Stimulated activated CD4-positive, alpha-beta T cell treated with anti-CD3 and anti-CD28 coated beads, Interleukin-4, amount 100 ng/mL, for 4 hours (primary cell): ENCODE measurements around the gene METTL8.
"Not testable (repeated sequence)": the region's sequence is repeated elsewhere in the genome, so short reads cannot be mapped to it uniquely, and the experiment has no call there.

Experiments
- DNase-seq, 2 experiments: peaks; one replicate each; pipeline ENCODE4 v3.0.0-alpha.2; 2020

The METTL8 gene

GRCh38 chr2:171341394-171342066 lies 92.3 kb downstream of the METTL8 start:
- no peak for DNase-seq

- DNase-seq, result no peak
Observed at GRCh38 chr2:171334946-171335345, 98.8 kb downstream of the METTL8 start.

GRCh38 chr2:171334171-171334570 lies 99.6 kb downstream of the METTL8 start:
- no peak for DNase-seq

- DNase-seq, result no peak
Observed at GRCh38 chr2:171330155-171330956, 103.4 kb downstream of the METTL8 start.

GRCh38 chr2:171327043-171327496 lies 106.7 kb downstream of the METTL8 start:
- DNase-seq, result no peak

- no peak for DNase-seq
Observed at GRCh38 chr2:171325886-171326585, 107.8 kb downstream of the METTL8 start.

GRCh38 chr2:171323971-171324528 lies 109.7 kb downstream of the METTL8 start:
- no peak for DNase-seq

GRCh38 chr2:171322928-171323327 lies 110.9 kb downstream of the METTL8 start:
- no peak for DNase-seq

- DNase-seq, result no peak
Observed at GRCh38 chr2:171320731-171321130, 113.1 kb downstream of the METTL8 start.

GRCh38 chr2:171320208-171320621 lies 113.6 kb downstream of the METTL8 start:
- no peak for DNase-seq

GRCh38 chr2:171319164-171319810 lies 114.5 kb downstream of the METTL8 start:
- DNase-seq, result peak; percentile 16 to 61

GRCh38 chr2:171318463-171318934 lies 115.3 kb downstream of the METTL8 start:
- no peak for DNase-seq

GRCh38 chr2:171317492-171318125 lies 116.2 kb downstream of the METTL8 start:
- DNase-seq, result no peak

GRCh38 chr2:171316755-171317337 lies 116.9 kb downstream of the METTL8 start:
- DNase-seq, result no peak

- DNase-seq, result no peak
Observed at GRCh38 chr2:171316220-171316619, 117.6 kb downstream of the METTL8 start.

GRCh38 chr2:171315781-171316180 lies 118.0 kb downstream of the METTL8 start:
- DNase-seq, result no peak

- DNase-seq, result not testable (repeated sequence)
Observed at GRCh38 chr2:171312182-171312581, 121.6 kb downstream of the METTL8 start.

- not testable (repeated sequence) for DNase-seq
Observed at GRCh38 chr2:171311589-171311988, 122.2 kb downstream of the METTL8 start.

GRCh38 chr2:171310889-171311288 lies 122.9 kb downstream of the METTL8 start:
- no peak for DNase-seq

GRCh38 chr2:171309455-171310286 lies 124.1 kb downstream of the METTL8 start:
- DNase-seq, result no peak
